ENCODE results near the gene FNDC1.
"Not testable (repeated sequence)": the region's sequence is repeated elsewhere in the genome, so short reads cannot be mapped to it uniquely, and the experiment has no call there.

The FNDC1 gene

GRCh38 chr6:159261995-159262394 lies 92.8 kb downstream of the FNDC1 start:
- no peak for DNase-seq

GRCh38 chr6:159262586-159262985 lies 93.4 kb downstream of the FNDC1 start:
- DNase-seq = no peak

- DNase-seq = no peak
Measured at GRCh38 chr6:159267165-159267564, 98.0 kb downstream of the FNDC1 start.

GRCh38 chr6:159268511-159268910 lies 99.3 kb downstream of the FNDC1 start:
- no peak for DNase-seq

GRCh38 chr6:159271257-159271656 lies 102.1 kb downstream of the FNDC1 start:
- DNase-seq = no peak

- no peak for DNase-seq
Measured at GRCh38 chr6:159278626-159279025, 109.4 kb downstream of the FNDC1 start.

GRCh38 chr6:159279790-159280277 lies 110.6 kb downstream of the FNDC1 start:
- no peak for DNase-seq

GRCh38 chr6:159282421-159282820 lies 113.2 kb downstream of the FNDC1 start:
- DNase-seq = no peak

GRCh38 chr6:159284661-159285060 lies 115.5 kb downstream of the FNDC1 start:
- not testable (repeated sequence) for DNase-seq

GRCh38 chr6:159298840-159299239 lies 129.6 kb downstream of the FNDC1 start:
- no peak for DNase-seq

GRCh38 chr6:159299566-159299965 lies 130.4 kb downstream of the FNDC1 start:
- no peak for DNase-seq

GRCh38 chr6:159301277-159301676 lies 132.1 kb downstream of the FNDC1 start:
- DNase-seq = no peak

- no peak for DNase-seq
Measured at GRCh38 chr6:159301810-159302593, 132.8 kb downstream of the FNDC1 start.

GRCh38 chr6:159302594-159302992 lies 133.4 kb downstream of the FNDC1 start:
- no peak for DNase-seq

- no peak for DNase-seq
Measured at GRCh38 chr6:159303159-159303558, 134.0 kb downstream of the FNDC1 start.

GRCh38 chr6:159303784-159304183 lies 134.6 kb downstream of the FNDC1 start:
- DNase-seq = no peak

- no peak for DNase-seq
Measured at GRCh38 chr6:159304641-159305040, 135.4 kb downstream of the FNDC1 start.

GRCh38 chr6:159305159-159305558 lies 136.0 kb downstream of the FNDC1 start:
- no peak for DNase-seq

GRCh38 chr6:159305804-159306537 lies 136.8 kb downstream of the FNDC1 start:
- no peak for DNase-seq

GRCh38 chr6:159307246-159307790 lies 138.1 kb downstream of the FNDC1 start:
- DNase-seq = no peak

GRCh38 chr6:159308198-159308597 lies 139.0 kb downstream of the FNDC1 start:
- no peak for DNase-seq

- DNase-seq = no peak
Measured at GRCh38 chr6:159309723-159310122, 140.5 kb downstream of the FNDC1 start.

GRCh38 chr6:159311618-159312017 lies 142.4 kb downstream of the FNDC1 start:
- no peak for DNase-seq

- no peak for DNase-seq
Measured at GRCh38 chr6:159312206-159312605, 143.0 kb downstream of the FNDC1 start.

Measured in NCI-H510A (cell line).